NCI-H1436 treated with DMSO at 0.1 percent for 48 hours (cell line): ENCODE measurements around the gene KCNN4.
"Not testable (repeated sequence)": the region's sequence is repeated elsewhere in the genome, so short reads cannot be mapped to it uniquely, and the experiment has no call there.

Experiments used
- DNase-seq: peaks from one replicate; lab custom pipeline; 2025; lab: John Stamatoyannopoulos, UW

Gene KCNN4

GRCh38 chr19:43774103-43774939, 6.5 kb downstream of the KCNN4 start:
- no peak for DNase-seq

- no peak for DNase-seq
Measured at GRCh38 chr19:43773725-43774102, 7.1 kb downstream of the KCNN4 start.

DNA sequence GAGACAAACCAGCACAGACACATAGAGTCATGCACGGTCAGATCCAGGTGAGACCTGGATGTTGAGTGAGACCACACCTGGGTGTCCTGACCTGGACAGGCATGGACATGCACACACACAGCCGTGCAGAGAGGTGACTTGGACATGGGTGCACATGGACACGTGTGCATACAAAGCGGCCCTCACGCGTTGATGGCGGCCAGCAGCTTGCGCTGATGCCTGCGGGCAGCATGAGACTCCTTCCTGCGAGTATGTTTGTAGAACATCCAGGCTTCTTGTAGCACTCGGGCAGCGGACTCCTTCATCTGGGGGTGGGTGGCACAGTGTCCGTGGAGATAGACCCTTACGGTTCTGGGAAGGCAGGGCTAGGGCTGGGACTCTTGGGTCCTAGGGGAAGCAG, 11.5 kb downstream of the KCNN4 start:
- DNase-seq: no peak

GRCh38 chr19:43768273-43769050, 12.3 kb downstream of the KCNN4 start:
- DNase-seq: no peak

DNA sequence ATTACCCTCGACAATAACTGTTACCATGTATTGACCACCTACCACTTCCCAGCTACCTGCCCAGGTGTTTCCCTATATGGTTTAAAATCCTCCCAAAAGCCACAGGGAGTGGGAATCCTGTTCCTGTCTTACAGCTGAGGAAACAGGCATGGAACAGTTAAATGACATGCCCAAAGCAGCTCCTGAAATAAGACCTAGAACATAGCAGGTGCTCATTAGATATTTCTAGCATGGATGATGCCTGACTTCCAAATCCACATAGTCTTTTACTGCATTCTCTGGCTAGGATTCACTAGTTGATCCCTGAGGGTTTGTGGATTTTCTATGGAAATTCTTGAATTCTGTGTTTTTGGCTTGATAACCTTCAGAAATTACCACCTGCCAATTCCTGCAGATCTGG, 13.0 kb downstream of the KCNN4 start:
- DNase-seq: no peak

DNA sequence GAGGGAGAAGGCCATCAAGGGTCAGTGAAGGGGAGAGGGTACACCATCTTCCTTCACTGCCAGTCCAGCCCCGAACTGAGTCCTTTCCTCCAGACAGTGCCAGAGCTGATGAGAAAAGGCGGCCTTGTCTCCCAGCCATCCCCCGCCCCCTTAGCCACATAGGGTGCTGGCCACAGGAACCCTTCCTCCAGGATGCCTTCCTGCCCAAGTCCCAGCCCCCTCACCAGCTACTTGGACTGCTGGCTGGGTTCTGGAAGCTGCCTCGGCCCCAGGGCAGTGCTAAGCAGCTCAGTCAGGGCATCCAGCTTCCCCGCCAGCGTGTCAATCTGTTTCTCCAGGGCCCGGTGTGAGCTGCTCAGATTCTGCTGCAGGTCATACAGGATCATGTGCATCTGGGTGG, 13.5 kb downstream of the KCNN4 start:
- no peak for DNase-seq

DNA sequence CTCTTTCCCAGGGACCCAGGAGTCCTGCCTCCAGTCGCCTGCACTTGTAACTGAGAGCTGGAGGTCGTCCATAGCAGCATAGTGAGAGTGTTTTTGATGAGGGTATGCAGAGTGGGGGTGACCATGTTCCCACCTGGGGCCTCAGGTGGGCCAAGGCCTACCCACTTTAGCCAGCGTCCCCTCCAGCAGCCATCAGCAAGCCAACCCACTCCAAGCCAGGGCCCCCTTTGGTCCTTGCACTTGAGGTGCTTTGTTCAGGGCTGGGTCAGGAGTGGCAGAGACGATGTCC, 14.1 kb downstream of the KCNN4 start:
- no peak for DNase-seq

- DNase-seq: no peak
Measured at GRCh38 chr19:43765109-43765876, 15.5 kb downstream of the KCNN4 start.

GRCh38 chr19:43764684-43765083, 16.1 kb downstream of the KCNN4 start:
- DNase-seq: not testable (repeated sequence)

GRCh38 chr19:43763473-43763939, 17.3 kb downstream of the KCNN4 start:
- DNase-seq: no peak

- DNase-seq: no peak
Measured at GRCh38 chr19:43762814-43763213, 18.0 kb downstream of the KCNN4 start.

DNA sequence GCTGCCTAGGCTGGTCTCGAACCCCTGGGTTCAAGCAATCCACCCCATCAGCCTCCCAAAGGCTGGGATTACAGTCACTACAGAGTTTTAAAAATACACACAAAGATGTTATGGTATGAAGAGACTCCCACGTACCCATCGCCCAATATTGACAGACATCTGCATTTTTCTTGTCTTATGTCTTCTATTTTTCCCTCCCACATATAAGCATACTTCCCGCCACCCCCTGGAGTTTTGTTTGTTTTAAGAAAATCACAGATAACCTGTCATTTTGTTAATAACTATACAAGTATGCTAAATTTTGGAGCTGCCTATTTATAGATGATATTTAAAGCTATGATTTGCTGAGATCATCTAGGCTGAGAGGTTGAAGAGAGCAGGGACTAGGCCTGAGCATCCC, 19.8 kb downstream of the KCNN4 start:
- DNase-seq: no peak

DNA sequence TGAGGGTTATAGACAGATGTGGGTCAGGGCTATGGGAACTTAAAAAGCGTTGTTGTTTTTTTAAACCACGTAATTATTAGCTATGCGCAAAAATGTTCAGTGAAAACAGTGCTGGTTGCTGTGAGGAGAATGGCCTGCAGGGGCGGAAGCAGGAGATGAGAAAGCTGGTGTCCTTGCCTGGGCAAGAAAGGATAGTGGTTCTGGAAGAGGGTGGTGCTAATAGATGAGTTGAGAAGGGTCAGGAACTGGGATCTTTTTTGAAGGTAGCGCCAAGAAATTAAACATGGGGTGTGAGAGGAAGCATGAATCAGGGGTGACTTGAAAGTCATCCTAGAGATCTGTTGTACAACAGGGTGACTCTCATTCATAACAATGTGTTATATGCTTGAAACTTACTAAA, 21.3 kb downstream of the KCNN4 start:
- no peak for DNase-seq

DNA sequence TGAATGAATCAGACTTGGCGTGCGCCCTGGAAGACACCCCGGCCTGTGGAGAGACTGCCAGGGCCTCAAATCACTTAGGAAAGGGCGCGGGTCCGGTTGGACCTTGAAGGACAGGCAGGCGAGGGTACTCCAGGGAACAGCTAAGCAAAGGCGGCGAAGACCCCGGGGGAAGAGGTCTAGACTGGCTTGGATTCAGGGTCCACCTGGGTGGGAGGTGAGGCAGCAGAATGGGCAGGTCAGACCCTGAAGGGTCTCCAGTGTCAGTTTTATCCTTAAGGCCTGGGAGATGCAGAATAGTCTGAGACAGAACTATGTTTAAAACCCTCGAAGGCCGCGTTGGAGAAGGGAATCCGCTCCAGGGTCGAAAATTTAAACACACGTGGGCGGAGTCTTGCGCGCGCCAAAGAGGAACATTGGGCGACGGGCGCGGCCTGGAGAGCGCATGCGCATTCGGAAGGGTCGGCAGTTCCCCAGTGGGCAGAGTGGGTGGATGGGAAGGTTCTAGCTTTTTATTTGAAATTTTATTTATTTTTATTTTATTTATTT, 25.4 kb downstream of the KCNN4 start:
- peak; percentile 44 for DNase-seq

DNA sequence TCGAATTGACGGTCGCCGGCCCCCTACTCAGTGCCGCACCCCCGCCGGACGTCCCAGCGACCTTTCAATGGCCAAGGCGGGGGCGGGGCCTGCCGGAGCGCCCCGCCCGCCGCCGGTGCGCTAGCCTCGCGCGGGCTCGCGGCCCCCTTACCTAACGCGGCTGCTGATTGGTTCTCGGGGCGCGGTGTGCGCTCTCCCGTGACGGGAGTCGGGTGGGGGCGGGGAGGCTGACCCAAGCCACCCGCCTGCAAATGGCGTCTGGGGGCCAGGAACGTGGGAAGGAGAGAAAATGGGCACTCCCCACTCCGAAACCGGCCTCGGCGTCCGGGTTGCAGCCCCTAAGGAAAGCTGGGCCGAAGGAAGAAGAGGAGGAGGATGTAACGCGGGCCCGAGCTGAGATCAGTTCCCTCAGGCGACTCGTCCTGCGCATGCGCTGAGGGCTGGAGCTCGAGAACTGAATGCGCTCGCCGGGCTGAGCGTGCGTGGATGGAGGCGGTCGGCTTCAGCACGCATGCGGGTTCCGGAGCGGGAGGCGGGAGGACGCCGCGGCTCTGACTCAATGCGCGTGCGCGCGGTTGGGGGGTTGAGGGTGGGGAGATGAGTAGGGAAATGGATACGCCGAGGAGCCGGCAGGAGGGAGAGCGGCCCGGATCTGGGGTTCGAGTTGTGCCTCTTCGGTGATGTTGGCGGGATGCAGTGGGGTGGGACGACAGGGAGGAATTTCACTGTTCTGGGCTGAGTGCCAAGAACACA, 26.1 kb downstream of the KCNN4 start, which contains the start of gene SMG9:
SMG9 (minus strand) TSS at position 460 of the 753 bp plus-strand sequence. CDS start 4,221 bp downstream, outside the sequence.
- DNase-seq: peak; percentile 62

DNA sequence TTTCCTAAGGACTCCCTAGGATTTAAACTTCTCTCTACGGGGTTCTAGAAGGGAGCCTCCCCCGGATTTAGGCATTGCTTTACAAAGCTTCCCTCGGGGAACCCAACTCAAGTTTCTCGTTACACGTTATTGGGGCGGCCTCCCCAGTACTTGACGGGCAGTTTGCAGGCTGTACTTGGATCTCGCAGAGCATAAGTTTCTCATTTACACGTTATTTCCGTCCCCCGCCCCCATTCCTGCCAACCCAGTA, 26.6 kb downstream of the KCNN4 start:
- DNase-seq: no peak

GRCh38 chr19:43752287-43752875, 28.4 kb downstream of the KCNN4 start:
- no peak for DNase-seq

DNA sequence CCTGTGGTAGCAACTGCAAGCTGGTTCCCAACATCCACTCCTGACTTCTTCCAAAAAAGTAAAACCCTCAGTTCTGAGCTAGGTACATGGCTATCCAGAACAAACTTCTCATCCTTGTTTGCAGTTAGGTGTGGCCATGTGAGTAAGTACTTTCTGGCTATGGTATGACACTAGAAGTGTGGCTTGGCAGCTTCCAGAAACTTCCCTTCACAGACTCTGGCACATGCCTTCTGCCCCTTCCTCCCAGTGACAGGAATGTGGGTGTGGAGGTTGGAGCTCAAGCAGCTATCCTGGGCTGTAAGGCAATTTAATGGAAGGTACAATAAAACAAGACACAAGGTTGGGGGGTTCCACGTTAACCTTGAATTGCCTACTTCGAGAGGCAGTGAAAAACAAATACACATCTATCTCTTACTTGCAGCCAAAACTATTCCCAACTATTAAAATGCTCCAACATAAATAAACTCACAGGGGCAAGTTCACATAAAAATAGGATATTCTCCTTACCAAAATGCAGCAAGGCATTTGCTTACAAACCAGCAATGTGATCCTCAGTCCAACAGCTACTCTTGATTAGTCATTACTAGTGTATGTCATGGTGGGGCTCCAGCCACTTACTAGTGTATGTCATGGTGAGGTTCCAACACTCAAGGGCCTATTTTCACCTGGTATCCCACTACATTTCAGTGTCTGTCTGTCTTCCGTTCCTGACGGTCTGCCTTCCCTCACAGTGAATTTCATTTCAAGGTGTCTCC, 29.1 kb downstream of the KCNN4 start:
- no peak for DNase-seq

DNA sequence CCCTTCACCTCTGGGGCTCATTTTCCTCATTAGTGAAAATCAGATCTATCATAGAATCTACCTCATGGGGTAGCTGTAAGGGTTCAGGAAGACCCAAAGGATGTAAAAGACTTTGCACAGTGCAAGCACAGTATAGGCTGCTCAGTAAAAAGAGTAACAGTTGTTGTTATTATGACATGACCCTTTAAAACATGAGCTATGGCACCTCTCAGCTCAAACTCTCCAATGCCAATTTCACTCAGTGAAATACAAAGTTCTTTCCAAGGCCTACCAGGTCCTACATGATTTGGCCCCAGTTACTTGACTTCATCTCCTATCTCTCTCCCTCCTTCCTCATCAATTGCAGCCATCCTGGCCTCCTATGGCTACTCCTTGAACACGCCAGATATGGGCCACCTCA, 30.9 kb downstream of the KCNN4 start:
- DNase-seq: no peak

GRCh38 chr19:43749152-43749551, 31.6 kb downstream of the KCNN4 start:
- DNase-seq: no peak

GRCh38 chr19:43748685-43749084, 32.1 kb downstream of the KCNN4 start:
- DNase-seq: no peak
